SK-N-SH treated with all-trans-retinoic acid at 6 μM for 48 hours (cell line): ENCODE data around the gene COL4A1.

Source experiments
- ATAC-seq: fragments of 200-7000 bp; cut with Tn5 transposase; 3 replicates; pipeline ENCODE4 v1.9.1; 2020; ENCODE audit warnings: mild to moderate bottlenecking, moderate library complexity
- ARNTL ChIP-seq: fragments of 450-650 bp; formaldehyde crosslinking; IDR thresholded peaks from 2 replicates; pipeline ENCODE4 v1.5.0; 2020; ENCODE audit warnings: low read depth, mild to moderate bottlenecking, moderate library complexity, borderline replicate concordance
- CSDC2 ChIP-seq: fragments of 250-450 bp; sonication (Bioruptor Pico); IDR thresholded peaks from 2 replicates; pipeline ENCODE4 v1.5.0; 2020; ENCODE audit warnings: mild to moderate bottlenecking, moderate library complexity
- ESRRG ChIP-seq: fragments of 250-450 bp; sonication (Bioruptor Pico); IDR thresholded peaks from 2 replicates; pipeline ENCODE4 v1.6.1; 2021; ENCODE audit warnings: mild to moderate bottlenecking
- GLIS3 ChIP-seq: fragments of 250-450 bp; sonication (Bioruptor Pico); IDR thresholded peaks from 2 replicates; pipeline ENCODE4 v1.5.0; 2020; ENCODE audit warnings: mild to moderate bottlenecking, moderate library complexity
- ISL1 ChIP-seq: fragments of 250-450 bp; sonication (Bioruptor Pico); IDR thresholded peaks from 2 replicates; pipeline ENCODE4 v2.1.2; 2022; ENCODE audit warnings: mild to moderate bottlenecking, moderate library complexity
- OSR1 ChIP-seq: fragments of 250-450 bp; sonication (Bioruptor Pico); IDR thresholded peaks from 2 replicates; pipeline ENCODE4 v1.8.0; 2022; ENCODE audit warnings: moderate library complexity, mild to moderate bottlenecking, inconsistent platforms
- RARB ChIP-seq: fragments of 250-450 bp; sonication (Bioruptor Pico); IDR thresholded peaks from 2 replicates; pipeline ENCODE4 v1.8.0; 2021; ENCODE audit warnings: mild to moderate bottlenecking, moderate library complexity
- TOX ChIP-seq: fragments of 250-450 bp; sonication (Bioruptor Pico); IDR thresholded peaks from 2 replicates; pipeline ENCODE4 v1.8.0; 2021; ENCODE audit warnings: mild to moderate bottlenecking, moderate library complexity, borderline replicate concordance
- TSHZ2 ChIP-seq: fragments of 250-450 bp; sonication (Bioruptor Pico); IDR thresholded peaks from 2 replicates; pipeline ENCODE4 v1.5.0; 2020; ENCODE audit warnings: mild to moderate bottlenecking, moderate library complexity
- ZFP3 ChIP-seq: fragments of 250-450 bp; sonication (Bioruptor Pico); IDR thresholded peaks from 2 replicates; pipeline ENCODE4 v1.5.0; 2020; ENCODE audit warnings: mild to moderate bottlenecking, moderate library complexity
- ZNF565 ChIP-seq: fragments of 450-650 bp; formaldehyde crosslinking; conservative IDR thresholded peaks from 2 replicates; pipeline ENCODE4 v1.5.0; 2020; ENCODE audit warnings: low read depth, mild to moderate bottlenecking, moderate library complexity
- TF ChIP-seq, protein P1 (sequence below): fragments of 250-450 bp; sonication (Bioruptor Pico); IDR thresholded peaks from 2 replicates; pipeline ENCODE4 v1.8.0; 2021; ENCODE audit warnings: low read depth, mild to moderate bottlenecking, moderate library complexity, borderline replicate concordance
- TF ChIP-seq, protein P2 (sequence below): fragments of 250-450 bp; sonication (Bioruptor Pico); IDR thresholded peaks from 2 replicates; pipeline ENCODE4 v1.5.1; 2020; ENCODE audit warnings: low read depth, mild to moderate bottlenecking, moderate library complexity
- TF ChIP-seq, protein P3 (sequence below): fragments of 250-450 bp; sonication (Bioruptor Pico); IDR thresholded peaks from 2 replicates; pipeline ENCODE4 v1.8.0; 2020; ENCODE audit warnings: mild to moderate bottlenecking, moderate library complexity, borderline replicate concordance
- TF ChIP-seq, protein P4 (sequence below): fragments of 250-450 bp; sonication (Bioruptor Pico); IDR thresholded peaks from 2 replicates; pipeline ENCODE4 v1.5.1; 2021; ENCODE audit warnings: mild to moderate bottlenecking, moderate library complexity

Gene COL4A1

GRCh38 chr13:110310541-110311442 lies 3.8 kb upstream of the COL4A1 start:
- TF ChIP-seq ISL1 (CRISPR knock-in tag) (no peak), TSHZ2 (no peak), RARB (CRISPR knock-in tag) (no peak), ARNTL (CRISPR knock-in tag) (no peak)
- no peak for ATAC-seq

DNA sequence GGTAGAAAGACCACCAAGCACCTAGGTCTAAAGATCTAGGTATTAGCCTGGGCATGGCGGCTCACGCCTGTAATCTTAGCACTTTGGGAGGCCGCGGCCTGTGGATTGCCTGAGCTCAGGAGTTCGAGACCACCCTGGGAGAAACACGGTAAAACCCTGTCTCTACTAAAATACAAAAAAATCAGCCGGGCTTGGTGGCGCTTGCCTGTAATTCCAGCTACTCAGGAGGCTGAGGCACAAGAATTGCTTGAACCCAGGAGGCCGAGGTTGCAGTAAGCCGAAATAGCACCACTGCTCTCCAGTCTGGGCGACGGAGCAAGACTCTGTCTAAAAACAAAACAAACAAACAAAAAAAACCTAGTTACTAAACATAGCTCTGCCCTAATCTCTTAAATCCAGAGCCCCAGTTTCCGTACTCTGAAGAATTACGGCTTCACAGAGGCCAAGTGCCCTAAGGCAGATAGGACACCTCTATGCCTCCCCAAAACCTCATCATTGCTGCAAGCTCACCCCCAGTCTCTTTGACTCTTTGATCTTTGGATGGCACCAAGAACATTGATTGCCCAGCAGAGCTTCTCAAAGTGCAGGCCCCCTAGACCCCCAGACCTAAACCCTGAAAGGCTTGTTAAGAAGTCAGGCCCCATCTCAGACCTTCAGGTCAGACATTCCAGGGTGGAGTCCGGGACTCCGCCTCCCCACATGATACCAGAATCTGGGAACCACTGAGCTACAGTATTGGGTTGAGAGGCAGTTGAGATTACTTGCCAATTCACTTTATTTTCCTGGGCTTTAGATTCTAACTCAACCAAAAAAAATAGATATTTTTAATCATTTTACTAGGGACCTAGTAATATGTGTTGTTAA lies 2.9 kb upstream of the COL4A1 start:
- TF ChIP-seq CSDC2 (CRISPR knock-in tag) = no peak
- TF ChIP-seq, all 23 proteins: peak for 0
- ATAC-seq = no peak

- TF ChIP-seq, protein P1, sequence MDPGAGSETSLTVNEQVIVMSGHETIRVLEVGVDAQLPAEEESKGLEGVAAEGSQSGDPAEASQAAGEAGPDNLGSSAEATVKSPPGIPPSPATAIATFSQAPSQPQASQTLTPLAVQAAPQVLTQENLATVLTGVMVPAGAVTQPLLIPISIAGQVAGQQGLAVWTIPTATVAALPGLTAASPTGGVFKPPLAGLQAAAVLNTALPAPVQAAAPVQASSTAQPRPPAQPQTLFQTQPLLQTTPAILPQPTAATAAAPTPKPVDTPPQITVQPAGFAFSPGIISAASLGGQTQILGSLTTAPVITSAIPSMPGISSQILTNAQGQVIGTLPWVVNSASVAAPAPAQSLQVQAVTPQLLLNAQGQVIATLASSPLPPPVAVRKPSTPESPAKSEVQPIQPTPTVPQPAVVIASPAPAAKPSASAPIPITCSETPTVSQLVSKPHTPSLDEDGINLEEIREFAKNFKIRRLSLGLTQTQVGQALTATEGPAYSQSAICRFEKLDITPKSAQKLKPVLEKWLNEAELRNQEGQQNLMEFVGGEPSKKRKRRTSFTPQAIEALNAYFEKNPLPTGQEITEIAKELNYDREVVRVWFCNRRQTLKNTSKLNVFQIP (CRISPR knock-in tag) = no peak
- peak; percentile 10 for ATAC-seq
These were observed 1.9 kb upstream of the COL4A1 start for GRCh38 chr13:110308656-110309359.

DNA sequence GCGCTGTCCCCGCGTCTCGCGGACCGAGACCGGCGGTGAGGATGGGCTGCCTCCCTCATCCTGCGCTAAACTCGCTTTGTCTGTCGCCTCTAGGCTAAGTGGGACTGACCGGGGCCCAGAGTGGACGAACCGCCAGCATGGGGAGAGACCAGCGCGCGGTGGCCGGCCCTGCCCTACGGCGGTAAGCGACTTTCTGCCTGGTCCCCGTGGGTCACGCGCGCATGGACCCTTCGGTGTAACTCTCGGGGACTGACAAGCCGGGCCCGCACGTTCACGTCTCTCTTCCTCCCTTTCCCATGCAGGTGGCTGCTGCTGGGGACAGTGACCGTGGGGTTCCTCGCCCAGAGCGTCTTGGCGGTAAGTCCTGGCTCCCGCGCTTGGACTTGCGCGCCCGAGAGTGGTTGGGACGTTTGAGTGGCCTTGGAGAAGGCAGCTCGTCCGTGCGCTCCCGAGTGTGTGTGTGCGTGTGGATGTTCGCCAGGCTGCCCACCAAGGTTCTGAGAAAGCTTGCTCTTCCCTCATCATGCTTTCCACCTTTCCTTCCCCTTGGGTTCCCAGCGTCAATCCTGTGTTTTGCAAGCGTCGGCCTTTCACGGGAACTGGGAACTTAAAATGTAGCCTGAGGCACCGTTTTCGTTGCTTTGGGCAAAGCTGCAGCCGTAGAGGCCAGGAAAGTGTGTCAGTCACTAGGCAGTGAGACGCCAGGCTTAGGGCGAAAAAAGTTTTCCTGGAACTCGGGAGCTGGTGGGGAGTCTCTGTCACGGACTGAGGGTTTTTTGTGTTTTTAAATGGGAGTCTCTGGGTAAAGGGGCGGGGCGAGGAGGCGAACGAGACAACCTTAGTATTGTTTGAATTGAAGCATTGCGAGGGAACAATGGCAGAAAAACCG lies 1.1 kb upstream of the COL4A1 start:
- TF ChIP-seq, protein P2, sequence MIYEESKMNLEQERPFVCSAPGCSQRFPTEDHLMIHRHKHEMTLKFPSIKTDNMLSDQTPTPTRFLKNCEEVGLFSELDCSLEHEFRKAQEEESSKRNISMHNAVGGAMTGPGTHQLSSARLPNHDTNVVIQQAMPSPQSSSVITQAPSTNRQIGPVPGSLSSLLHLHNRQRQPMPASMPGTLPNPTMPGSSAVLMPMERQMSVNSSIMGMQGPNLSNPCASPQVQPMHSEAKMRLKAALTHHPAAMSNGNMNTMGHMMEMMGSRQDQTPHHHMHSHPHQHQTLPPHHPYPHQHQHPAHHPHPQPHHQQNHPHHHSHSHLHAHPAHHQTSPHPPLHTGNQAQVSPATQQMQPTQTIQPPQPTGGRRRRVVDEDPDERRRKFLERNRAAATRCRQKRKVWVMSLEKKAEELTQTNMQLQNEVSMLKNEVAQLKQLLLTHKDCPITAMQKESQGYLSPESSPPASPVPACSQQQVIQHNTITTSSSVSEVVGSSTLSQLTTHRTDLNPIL (CRISPR knock-in tag) = no peak
- TF ChIP-seq CSDC2 (CRISPR knock-in tag) (no peak), ISL1 (CRISPR knock-in tag) (no peak), GLIS3 (no peak), TSHZ2 (no peak), RARB (CRISPR knock-in tag) (no peak), ARNTL (CRISPR knock-in tag) (no peak), ZFP3 (no peak), TOX (CRISPR knock-in tag) (no peak), ZNF565 (CRISPR knock-in tag) (no peak), OSR1 (no peak), ESRRG (CRISPR knock-in tag) (no peak)
- TF ChIP-seq, protein P1 (CRISPR knock-in tag) = no peak
- TF ChIP-seq, protein P3, sequence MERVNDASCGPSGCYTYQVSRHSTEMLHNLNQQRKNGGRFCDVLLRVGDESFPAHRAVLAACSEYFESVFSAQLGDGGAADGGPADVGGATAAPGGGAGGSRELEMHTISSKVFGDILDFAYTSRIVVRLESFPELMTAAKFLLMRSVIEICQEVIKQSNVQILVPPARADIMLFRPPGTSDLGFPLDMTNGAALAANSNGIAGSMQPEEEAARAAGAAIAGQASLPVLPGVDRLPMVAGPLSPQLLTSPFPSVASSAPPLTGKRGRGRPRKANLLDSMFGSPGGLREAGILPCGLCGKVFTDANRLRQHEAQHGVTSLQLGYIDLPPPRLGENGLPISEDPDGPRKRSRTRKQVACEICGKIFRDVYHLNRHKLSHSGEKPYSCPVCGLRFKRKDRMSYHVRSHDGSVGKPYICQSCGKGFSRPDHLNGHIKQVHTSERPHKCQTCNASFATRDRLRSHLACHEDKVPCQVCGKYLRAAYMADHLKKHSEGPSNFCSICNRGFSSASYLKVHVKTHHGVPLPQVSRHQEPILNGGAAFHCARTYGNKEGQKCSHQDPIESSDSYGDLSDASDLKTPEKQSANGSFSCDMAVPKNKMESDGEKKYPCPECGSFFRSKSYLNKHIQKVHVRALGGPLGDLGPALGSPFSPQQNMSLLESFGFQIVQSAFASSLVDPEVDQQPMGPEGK (CRISPR knock-in tag) = no peak
- TF ChIP-seq, protein P4, sequence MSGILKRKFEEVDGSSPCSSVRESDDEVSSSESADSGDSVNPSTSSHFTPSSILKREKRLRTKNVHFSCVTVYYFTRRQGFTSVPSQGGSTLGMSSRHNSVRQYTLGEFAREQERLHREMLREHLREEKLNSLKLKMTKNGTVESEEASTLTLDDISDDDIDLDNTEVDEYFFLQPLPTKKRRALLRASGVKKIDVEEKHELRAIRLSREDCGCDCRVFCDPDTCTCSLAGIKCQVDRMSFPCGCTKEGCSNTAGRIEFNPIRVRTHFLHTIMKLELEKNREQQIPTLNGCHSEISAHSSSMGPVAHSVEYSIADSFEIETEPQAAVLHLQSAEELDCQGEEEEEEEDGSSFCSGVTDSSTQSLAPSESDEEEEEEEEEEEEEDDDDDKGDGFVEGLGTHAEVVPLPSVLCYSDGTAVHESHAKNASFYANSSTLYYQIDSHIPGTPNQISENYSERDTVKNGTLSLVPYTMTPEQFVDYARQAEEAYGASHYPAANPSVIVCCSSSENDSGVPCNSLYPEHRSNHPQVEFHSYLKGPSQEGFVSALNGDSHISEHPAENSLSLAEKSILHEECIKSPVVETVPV (CRISPR knock-in tag) = no peak
- TF ChIP-seq, all 23 proteins: peak for 0
- ATAC-seq = peak; percentile 46
